ENCODE data around the gene SELENBP1. TPM values are rescaled to one million over a fixed set of nuclear protein-coding genes. Genes with fewer than 3 reads are reported as not detected.
A peak's percentile ranks its signal among the peaks of the same experiment; 100 is the strongest.
"Not testable (repeated sequence)": the region's sequence is repeated elsewhere in the genome, so short reads cannot be mapped to it uniquely, and the experiment has no call there.

SELENBP1 gene
- total RNA-seq, 3 donors from 2014 or later, result 914 to 2,582 (median 1,654) TPM

DNA sequence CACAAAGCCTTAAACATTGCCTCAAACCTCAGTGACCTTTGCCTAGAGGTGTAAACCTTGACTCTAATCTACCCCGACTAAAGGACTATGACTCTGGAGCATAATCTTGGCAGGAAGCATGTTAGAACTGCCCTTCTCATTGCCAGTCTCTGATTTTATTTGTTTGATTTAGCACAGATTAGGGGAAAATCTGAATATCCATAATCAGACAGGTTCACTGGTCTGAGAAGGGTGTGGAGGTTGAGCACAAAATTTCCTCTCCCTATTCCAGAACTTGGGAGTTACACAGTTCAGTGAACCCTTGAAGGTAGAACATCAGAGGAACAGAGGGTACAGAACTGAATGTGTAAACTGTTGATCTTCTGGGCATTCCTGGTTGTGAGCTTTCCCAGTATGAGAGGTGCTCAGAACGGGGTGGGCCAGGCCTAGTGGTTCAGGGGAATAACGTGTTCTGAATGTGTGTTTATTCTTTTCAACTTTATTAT, 18.6 kb upstream of the SELENBP1 start:
- TF ChIP-seq CTCF (IDR thresholded peaks at IDR 0.05), result no peak
- Histone ChIP-seq H3K4me3 (no peak overlapping the region), H3K4me1 (ENCODE audit: low read depth) (peaks cover 3% of the 10 kb centered on the region), H3K9me3 (no peaks in the 10 kb centered on the region), H3K36me3 (ENCODE audit: low read depth) (no peaks in the 10 kb centered on the region)
- intact Hi-C loops (cut with DNase I, micrococcal nuclease), result no loop called here
- peak; percentile 90 for ATAC-seq
- no peak for DNase-seq

DNA sequence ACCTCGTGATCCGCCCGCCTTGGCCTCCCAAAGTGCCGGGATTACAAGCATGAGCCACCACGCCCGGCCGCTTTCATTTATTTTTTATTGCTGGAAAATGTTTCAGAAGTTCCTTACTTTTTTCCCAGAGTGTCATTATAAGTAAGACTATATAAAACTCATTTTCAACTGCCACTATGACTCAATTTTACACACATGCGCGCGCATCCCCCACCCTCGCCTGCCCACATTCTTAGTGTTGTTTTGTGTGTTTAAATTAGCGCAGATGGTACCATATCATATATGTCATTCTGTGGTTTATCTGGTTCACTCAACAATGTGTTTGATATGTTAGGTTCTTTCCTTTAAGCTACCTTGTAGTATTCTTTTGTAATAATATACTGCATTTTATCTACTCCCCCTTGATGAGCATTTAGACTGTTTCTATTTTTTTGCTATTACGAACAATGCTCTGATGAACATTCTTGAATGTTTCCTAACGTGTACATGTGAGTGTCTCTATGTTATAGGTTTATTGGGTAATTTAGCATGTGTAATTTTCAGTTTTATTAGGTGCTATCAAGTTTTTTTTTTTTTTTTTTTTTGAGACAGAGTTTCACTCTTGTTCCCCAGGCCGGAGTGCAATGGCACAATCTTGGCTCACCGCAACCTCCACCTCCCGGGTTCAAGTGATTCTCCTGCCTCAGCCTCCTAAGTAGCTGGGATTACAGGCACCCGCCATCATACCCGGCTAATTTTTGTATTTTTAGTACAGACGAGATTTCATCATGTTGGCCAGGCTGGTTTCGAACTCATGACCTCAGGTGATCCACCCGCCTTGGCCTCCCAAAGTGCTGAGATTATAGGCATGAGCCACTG, 17.9 kb upstream of the SELENBP1 start:
- H3K36me3 ChIP-seq (ENCODE audit: low read depth); intact Hi-C loops (cut with DNase I, micrococcal nuclease); H3K4me3 ChIP-seq; H3K9me3 ChIP-seq; H3K4me1 ChIP-seq (ENCODE audit: low read depth): not testable (repeated sequence)
- DNase-seq, result peak; percentile 77 to 90 (median 84)
- peak; percentile 83 for ATAC-seq

DNA sequence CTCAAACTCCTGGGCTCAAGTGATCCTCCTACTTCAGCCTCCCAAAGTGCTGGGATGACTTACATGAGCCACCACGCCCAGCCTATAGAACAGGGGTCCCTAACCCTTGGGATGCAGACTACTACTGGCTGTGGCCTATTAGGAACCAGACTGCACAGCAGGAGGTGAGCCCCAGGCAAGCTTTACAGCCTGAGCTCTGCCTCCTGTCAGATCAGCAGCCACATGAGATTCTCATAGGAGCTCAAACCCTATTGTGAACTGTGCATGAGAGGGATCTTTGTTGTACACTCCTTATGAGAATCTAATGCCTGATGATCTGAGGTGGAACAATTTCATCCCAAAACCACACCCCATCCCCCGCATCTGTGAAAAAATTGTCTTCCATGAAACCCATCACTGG, 13.5 kb upstream of the SELENBP1 start:
- intact Hi-C loops (cut with DNase I, micrococcal nuclease), result no loop called here
- no peak for ATAC-seq

GRCh38 chr1:151384584-151384983, 12.1 kb upstream of the SELENBP1 start:
- ATAC-seq, result no peak
- DNase-seq, result no peak
- H3K36me3 ChIP-seq (ENCODE audit: low read depth), result no peaks in the 10 kb centered on the region
- no peaks in the 10 kb centered on the region for H3K4me1 ChIP-seq (ENCODE audit: low read depth)
- H3K9me3 ChIP-seq, result no peaks in the 10 kb centered on the region
- TF ChIP-seq CTCF (IDR thresholded peaks at IDR 0.05), result no peak
- no peak overlapping the region for H3K4me3 ChIP-seq
- intact Hi-C loops (cut with DNase I, micrococcal nuclease), result no loop called here

More for the DNA sequence above, 13.5 kb upstream of the SELENBP1 start:
- no peak for TF ChIP-seq CTCF (IDR thresholded peaks at IDR 0.05)
- Histone ChIP-seq H3K4me1 (ENCODE audit: low read depth) (no peaks in the 10 kb centered on the region), H3K4me3 (no peak overlapping the region), H3K9me3 (no peaks in the 10 kb centered on the region), H3K36me3 (ENCODE audit: low read depth) (no peaks in the 10 kb centered on the region)
- no peak for DNase-seq

- peak in 1 of 3 donors; percentile 75 for DNase-seq
- no peak for TF ChIP-seq CTCF (IDR thresholded peaks at IDR 0.05)
- H3K4me3 ChIP-seq, result no peak overlapping the region
Measured at GRCh38 chr1:151377150-151377884, 4.8 kb upstream of the SELENBP1 start.

GRCh38 chr1:151373196-151373595, 691 bp upstream of the SELENBP1 start:
- peak in 1 of 3 donors; percentile 48 for DNase-seq

More at GRCh38 chr1:151377150-151377884, 4.8 kb upstream of the SELENBP1 start:
- peaks cover 18% of the 10 kb centered on the region for H3K4me1 ChIP-seq (ENCODE audit: low read depth)
- no peaks in the 10 kb centered on the region for H3K36me3 ChIP-seq (ENCODE audit: low read depth)
- intact Hi-C loops (cut with DNase I, micrococcal nuclease), result no loop called here
- no peaks in the 10 kb centered on the region for H3K9me3 ChIP-seq
- peak; percentile 57 for ATAC-seq

More at GRCh38 chr1:151373196-151373595, 691 bp upstream of the SELENBP1 start:
- ATAC-seq, result no peak
- Histone ChIP-seq H3K4me1 (ENCODE audit: low read depth) (peaks cover 39% of the 10 kb centered on the region), H3K36me3 (ENCODE audit: low read depth) (no peaks in the 10 kb centered on the region), H3K4me3 (no peak overlapping the region), H3K9me3 (no peaks in the 10 kb centered on the region)
- intact Hi-C loops (cut with DNase I, micrococcal nuclease), result no loop called here
- no peak for TF ChIP-seq CTCF (IDR thresholded peaks at IDR 0.05)
